ENCODE results near the gene GSTM5.
"Not testable (repeated sequence)": the region's sequence is repeated elsewhere in the genome, so short reads cannot be mapped to it uniquely, and the experiment has no call there.

The GSTM5 gene

GRCh38 chr1:109732390-109732881, 20.4 kb downstream of the GSTM5 start:
- DNase-seq, result no peak

- no peak for DNase-seq
Observed at GRCh38 chr1:109733236-109733870, 21.3 kb downstream of the GSTM5 start.

GRCh38 chr1:109739738-109740614, 27.9 kb downstream of the GSTM5 start:
- DNase-seq, result peak; percentile 71

- DNase-seq, result no peak
Observed at GRCh38 chr1:109740615-109741373, 28.7 kb downstream of the GSTM5 start, which contains the start of gene GSTM3. GSTM3 (minus strand) TSS chr1:109741038; CDS start chr1:109740287, 751 bp downstream.

- DNase-seq, result peak; percentile 28
Observed at GRCh38 chr1:109748311-109748710, 36.3 kb downstream of the GSTM5 start.

GRCh38 chr1:109749221-109749620, 37.2 kb downstream of the GSTM5 start:
- no peak for DNase-seq

GRCh38 chr1:109750241-109750882, 38.3 kb downstream of the GSTM5 start:
- DNase-seq, result no peak

GRCh38 chr1:109750920-109751319, 38.9 kb downstream of the GSTM5 start:
- DNase-seq, result no peak

GRCh38 chr1:109751531-109752260, 39.6 kb downstream of the GSTM5 start:
- no peak for DNase-seq

- DNase-seq, result no peak
Observed at GRCh38 chr1:109754738-109755137, 42.7 kb downstream of the GSTM5 start.

- not testable (repeated sequence) for DNase-seq
Observed at GRCh38 chr1:109756325-109756724, 44.3 kb downstream of the GSTM5 start.

GRCh38 chr1:109756848-109757521, 44.9 kb downstream of the GSTM5 start:
- DNase-seq, result no peak

GRCh38 chr1:109757936-109758786, 46.1 kb downstream of the GSTM5 start:
- no peak for DNase-seq

- DNase-seq, result no peak
Observed at GRCh38 chr1:109759513-109760334, 47.7 kb downstream of the GSTM5 start.

GRCh38 chr1:109760581-109761226, 48.7 kb downstream of the GSTM5 start:
- DNase-seq, result no peak

GRCh38 chr1:109761227-109762038, 49.4 kb downstream of the GSTM5 start:
- no peak for DNase-seq

- DNase-seq, result no peak
Observed at GRCh38 chr1:109762039-109762585, 50.1 kb downstream of the GSTM5 start.

Data from NCI-H69 (cell line).